GM10847 (cell line): ENCODE data around the gene PSPC1.

Experiments used
- POLR2A ChIP-seq: IDR thresholded peaks from 2 replicates; pipeline ENCODE4 v1.6.1; 2011; ENCODE audit not compliant: insufficient read length; ENCODE audit errors: extremely low read depth

PSPC1 gene

DNA sequence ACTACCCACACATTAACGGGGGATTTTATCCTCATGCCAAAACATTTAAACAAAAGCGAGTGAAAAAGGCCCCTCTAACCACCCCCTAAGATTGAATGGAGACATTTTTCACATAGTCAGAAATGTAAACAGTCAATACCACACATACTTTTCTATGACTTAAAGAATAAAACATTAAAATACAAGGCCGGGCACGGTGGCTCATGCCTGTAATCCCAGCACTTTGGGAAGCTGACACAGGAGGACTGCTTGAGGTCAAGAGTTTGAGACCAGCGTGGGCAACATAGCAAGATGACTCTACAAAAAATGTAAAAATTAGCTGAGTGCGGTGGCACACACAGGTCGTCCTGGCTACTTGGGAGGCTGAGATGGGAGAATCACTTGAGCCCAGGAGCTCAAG, 102.0 kb downstream of the PSPC1 start:
- no peak for TF ChIP-seq POLR2A

DNA sequence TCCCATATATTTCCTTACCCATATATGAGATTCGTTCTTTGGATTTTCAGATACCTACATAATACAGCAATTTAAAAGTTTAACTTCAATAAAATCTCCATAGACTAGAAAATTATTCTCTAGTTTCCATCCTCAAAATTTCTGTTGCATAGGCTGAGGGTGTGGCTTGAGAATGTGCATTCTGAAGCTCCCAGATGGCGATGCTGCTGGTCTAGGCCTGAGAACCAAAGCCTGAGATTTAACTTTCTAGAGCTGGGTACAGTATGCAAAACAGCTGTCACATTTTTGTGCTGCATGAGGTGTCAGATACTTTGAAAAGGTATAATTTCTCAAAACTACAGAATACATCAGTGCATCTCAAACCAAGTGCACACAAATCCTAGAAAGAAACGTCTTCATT, 106.6 kb downstream of the PSPC1 start:
- no peak for TF ChIP-seq POLR2A

DNA sequence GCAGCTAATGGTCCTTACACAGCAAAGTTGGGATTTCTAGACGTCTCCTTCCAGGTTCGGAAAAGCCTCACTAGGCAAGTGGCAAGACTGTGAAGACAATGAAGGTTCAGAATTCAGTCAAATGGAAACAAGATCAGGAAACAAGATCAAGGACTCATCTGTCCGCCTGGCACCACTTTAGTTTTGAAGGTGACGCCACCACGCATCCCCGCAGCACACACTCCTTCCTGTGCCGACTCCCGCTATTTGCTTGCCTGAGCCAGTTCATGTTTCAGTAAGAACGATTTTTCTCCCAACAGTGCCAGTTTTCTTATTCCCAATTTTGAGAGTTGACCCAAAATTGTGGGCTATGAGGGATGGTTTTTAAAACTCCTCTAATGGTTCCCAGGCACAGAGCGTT, 107.8 kb downstream of the PSPC1 start:
- no peak for TF ChIP-seq POLR2A

DNA sequence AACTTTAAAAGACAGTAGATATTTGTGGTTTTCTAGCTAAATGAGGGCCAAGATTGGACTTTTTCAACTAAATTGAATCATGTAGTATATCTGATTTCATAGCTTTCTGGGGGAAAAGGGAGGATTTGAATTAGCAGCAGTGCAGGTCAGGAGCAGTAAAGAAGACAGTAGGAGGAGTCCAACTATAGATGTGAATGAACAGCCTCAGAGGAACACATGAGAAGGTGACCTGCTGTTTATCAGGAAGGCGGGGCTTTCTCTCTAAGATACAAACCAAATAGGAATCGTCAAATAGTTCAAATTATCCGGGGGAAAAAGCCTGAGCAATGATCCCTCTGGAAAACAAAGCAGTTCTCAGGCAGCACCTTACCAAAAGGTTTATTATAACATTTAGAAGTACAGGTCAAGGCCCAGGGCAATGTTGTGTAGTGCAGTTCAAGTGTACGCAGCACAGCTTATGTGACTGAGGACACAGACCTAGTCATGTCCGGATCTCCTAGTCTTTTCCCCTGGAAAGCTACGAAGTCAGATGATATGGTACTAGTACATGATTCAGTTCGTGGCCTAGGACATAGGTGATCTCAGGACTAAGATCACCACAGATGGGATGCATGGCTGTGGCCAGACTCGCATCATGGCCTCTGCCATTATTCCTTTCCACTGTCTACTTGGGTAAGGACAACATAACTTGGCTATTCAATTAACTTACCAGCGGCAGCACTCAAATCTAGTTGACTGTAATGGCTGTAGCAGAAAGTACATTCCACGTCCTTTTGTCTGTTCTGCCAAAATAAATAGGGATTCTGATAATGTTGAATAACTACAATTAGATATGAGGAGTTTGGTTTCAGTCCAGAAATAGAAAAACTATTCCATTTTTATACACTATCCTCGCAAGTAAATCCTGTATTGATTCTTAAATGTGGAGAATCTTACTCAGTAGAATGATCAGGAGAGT, 109.0 kb downstream of the PSPC1 start:
- TF ChIP-seq POLR2A: no peak

DNA sequence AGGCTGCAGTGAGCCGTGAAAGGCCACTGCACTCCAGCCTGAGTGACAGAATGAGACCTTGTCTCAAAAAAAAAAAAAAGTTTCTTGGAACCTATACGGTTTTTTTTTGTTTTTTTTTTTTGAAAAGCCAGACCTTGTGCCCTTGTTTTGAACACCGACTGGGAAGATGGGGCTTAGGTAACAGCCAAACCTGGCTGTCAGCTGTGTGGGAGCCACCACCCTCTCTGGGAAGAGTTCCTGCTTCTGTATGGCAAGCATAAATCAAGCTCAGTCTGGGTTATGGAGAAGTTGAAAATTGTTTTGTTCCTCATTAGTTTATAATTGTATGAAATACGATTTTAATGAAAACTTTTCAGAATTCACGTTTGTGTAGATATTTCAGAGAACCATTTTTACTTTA, 109.8 kb downstream of the PSPC1 start:
- no peak for TF ChIP-seq POLR2A

DNA sequence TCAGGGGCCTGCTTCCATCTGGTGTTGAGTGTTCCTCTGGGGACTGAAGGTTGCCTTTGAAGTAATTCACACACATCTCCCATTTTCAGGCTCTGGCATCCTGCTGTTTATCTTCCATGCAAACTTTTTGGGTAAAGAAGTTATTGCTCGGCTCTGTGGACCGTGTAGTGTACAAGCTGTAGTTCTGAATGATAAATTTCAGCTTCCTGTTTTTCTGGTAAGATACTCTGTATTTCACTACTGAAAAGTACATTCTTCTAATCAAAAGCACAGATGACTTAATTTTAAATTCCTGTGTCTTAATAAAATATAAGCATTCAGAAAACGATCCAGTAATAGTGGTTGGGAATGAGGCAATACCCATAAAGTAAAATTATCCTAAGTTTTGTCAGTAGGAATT, 112.6 kb downstream of the PSPC1 start:
- no peak for TF ChIP-seq POLR2A

DNA sequence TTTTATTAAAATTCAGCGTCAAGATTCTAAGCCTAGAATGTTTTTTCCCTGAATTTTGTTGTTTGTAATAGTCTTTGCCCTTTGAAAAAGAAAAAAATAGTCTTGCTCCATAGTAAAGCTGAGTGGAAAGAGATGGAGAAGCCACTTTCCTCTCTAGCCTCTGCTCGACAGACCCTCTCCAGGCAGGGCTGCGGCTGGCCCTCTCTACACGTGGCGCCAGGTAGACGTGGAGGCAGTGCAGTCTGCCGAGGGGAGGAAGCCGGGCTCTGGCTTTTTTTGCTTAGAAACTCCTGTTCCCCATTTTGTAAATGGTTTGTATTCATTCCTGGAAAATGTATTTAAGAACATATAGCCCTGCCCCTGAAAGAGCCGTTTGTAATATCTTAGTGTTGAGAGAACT, 114.0 kb downstream of the PSPC1 start:
- no peak for TF ChIP-seq POLR2A

DNA sequence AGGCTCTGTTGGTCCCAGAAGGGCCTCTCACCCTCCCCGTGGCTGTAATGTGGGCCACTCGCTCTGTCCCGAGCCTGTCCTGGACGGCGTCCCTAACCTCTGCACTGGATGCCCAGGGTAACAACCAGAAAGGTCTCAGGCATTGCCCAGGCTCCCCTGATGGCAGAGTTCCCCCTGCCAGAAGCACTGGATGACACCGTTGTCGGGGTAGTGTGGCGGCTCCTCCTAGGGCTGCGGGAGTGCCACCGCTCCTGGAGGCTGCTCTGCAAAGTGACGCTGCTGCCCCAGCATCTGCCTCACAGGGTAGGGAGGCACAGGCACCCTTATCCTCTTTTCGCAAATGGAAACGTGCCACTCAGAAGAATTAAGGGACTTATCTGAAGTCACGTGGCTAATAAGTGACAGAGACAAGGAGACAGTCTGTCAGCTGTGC, 117.3 kb downstream of the PSPC1 start:
- no peak for TF ChIP-seq POLR2A

DNA sequence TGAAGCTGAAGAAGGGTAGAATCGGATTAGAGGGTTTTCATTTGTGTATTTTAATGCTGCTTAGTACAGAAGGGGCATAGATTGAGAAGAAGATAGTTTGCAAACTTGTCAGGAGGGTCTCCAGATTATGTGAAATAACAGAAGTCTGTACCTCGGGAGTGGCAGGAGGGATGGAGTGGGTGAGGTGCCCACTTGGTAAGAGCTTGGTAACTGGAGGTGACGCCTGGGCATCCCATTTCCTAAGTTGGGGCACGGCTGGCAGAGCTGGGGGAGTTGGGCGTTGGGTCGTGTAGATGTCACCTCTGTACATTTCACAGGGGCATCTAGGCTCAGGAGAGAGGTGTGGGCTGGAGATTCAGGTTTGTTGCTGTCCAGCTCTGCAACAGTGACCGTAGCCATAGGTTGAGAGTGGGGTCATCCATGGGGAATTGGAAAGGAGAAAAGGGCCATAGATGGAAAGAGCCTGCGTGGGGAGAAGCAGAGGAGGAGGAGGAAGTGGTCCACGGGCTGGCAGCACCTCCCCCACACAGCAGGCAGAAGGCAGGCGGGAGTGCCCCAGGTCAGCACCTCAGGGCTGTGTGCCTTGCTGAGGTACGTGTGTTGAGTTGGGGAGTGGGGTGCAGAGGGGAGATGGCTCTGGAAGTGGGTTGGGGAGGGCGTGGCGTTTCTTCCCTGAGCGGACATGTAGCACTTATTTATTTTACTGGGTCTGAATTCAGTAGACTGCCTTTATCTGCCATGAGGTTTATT, 118.1 kb downstream of the PSPC1 start:
- TF ChIP-seq POLR2A: peak; percentile 13

DNA sequence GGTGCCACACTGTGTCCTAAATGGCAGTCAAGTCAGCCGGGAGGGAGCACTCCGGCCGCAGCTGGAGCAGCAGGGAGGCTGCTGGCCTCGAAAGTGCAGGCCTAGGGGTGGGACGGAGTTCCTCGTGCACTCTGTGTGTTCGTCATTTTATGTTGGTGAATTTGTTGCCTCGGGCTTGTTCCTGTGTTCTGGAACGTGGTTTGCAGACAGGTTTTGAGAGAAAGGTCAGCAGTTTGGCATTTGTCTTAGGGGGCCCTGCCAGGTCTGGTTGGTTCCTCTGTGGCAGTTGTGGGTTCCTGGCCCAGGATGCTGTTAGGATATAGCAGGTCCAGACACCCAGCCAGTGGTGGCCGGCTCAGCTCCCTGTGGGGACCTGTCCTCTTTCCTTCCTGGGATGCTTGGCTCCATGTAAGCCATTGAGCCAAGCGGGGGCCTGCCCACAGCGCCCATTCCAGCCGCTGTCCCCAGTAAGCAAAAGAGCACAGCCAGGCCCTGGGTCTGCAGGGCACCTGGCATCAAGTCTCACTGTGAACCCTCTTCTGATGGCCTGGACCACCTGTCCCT, 119.2 kb downstream of the PSPC1 start:
- no peak for TF ChIP-seq POLR2A

DNA sequence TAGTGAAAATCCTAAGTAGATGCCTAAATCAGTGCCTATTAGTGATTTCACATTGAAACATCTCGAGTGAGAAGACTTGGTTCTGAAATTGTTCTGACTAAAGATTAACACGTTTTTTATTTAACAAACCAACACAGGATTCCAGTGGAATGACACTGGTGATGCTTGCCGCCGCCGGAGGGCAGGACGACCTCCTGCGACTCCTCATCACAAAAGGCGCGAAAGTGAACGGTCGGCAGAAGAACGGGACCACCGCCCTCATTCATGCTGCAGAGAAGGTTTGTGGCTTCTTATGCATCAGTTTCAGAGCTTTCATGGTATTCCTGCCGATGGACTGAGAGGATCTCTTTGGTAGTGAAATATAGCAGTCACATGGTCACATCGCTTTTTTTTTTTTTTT, 121.2 kb downstream of the PSPC1 start:
- TF ChIP-seq POLR2A: no peak

DNA sequence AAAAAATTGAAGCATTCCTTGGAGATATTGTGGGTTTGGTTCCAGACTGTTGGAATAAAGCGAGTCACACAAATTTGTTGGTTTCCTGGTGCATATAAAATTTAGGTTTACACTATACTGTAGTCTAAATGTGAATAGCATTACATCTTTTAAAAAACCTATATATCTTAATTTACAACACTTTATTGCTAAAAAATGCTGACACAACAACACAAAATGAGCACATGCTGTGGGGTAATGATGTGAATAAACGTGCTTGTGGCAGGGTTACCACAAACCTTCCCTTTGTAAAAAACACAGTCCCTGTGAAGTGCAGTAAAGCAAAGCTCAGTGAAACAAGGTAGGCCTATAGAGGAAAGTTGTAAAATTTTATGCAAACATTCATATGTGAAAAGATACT, 121.6 kb downstream of the PSPC1 start:
- no peak for TF ChIP-seq POLR2A

DNA sequence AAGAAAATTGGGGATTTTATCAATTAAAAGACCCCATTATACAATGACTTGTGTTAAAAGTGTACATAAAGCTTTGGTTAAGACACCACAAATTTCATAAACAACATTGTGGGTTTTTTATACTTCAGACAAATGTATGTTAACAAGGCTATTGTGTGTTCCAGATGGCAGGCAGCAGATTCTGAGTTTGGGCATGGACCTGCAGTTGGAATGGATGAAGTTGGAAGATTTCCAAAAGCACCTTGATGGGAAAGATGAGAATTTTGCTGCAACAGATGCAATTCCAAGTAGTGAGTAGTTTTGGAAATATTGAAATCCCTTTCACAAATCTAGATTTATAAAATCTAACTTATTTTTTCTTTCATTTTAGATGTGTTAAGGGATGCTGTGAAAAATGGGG, 123.9 kb downstream of the PSPC1 start:
- no peak for TF ChIP-seq POLR2A

DNA sequence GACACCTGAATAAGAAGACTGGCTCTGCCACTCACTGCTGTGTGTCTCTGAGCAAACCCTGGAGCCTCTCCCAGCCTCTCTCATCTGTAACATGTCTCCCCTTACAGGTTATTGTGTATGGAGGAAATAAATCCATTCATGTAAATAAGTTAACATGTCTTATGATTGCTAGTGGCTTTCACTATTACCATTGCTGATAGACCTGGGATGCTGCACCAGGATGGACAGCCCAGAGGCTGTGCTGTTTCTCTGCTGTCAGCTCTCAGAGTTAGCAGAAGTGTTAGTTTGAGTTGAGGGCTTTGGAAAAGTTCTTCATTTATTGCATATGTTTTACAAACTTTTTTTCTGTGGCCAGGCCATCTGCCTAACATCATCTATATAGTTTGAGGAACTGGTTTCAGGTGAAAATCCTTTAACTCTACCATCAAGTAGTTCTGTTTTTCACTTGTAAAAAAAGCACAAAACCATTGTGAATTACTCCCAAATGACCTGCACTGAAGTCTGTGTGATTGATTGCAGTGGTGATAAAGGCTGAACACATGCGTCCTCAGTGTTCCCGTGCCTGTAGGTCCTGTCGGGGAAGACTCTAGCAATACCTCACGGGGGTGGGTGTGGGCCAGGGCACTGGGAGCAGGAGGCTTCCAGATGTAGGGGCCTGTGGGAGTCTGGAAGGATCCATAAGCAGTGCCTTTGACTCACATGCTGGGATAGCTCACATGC, 124.7 kb downstream of the PSPC1 start:
- TF ChIP-seq POLR2A: no peak
